Measurements from ENCODE around the gene TNNI3K. TPM values are rescaled to one million over a fixed set of nuclear protein-coding genes. Genes with fewer than 3 reads are reported as not detected.

Gene TNNI3K
- total and polyA plus RNA-seq, 2 of the 8 experiments (the other 6 are each of a cell fraction or from before 2014, with no cell fraction given), result 0.41 to 0.48 TPM

GRCh38 chr1:74471470-74471869, 236.3 kb downstream of the TNNI3K start:
- Histone ChIP-seq H3K79me1 (ENCODE audit: low read depth, low read length) (no peaks in the 10 kb centered on the region), H2BK12ac (ENCODE audit: low read depth, low read length) (no peak overlapping the region), H4K8ac (ENCODE audit: extremely low read depth, insufficient read depth, low read length) (no peak overlapping the region), H2AK5ac (ENCODE audit: low read depth, low read length) (no peak overlapping the region), H2BK120ac (replicated peaks; ENCODE audit: low read depth, low read length) (no peak overlapping the region), H3K18ac (ENCODE audit: extremely low read depth, low read length) (no peak overlapping the region), H4K5ac (ENCODE audit: insufficient read length, low read depth, low read length) (no peak overlapping the region), H3K79me2 (ENCODE audit: control insufficient read depth in 1 of 2, insufficient read depth in 2 of 2, low read length in 2 of 2) (no peaks in the 10 kb centered on the region), H3K27ac (ENCODE audit: low read depth, low read length) (no peak overlapping the region), H3K27me3 (replicated peaks in 1 of 4; ENCODE audit: control insufficient read depth in 3 of 4, extremely low read depth in 1 of 4, insufficient read depth in 3 of 4, low read length in 3 of 4) (no peaks in the 10 kb centered on the region), H2BK5ac (ENCODE audit: low read depth, low read length) (no peak overlapping the region), H3K56ac (replicated peaks; ENCODE audit: insufficient read length, low read depth, low read length) (no peak overlapping the region), H4K91ac (replicated peaks; ENCODE audit: insufficient read length, low read length) (no peak overlapping the region), H4K20me1 (replicated peaks in 1 of 2; ENCODE audit: control insufficient read depth in 1 of 2, insufficient read depth in 2 of 2, low read length in 2 of 2) (no peaks in the 10 kb centered on the region), H3K14ac (ENCODE audit: insufficient read length) (no peak overlapping the region), H3K36me3 (ENCODE audit: control insufficient read depth in 2 of 4, insufficient read depth in 4 of 4, low read length in 3 of 4) (no peaks in the 10 kb centered on the region), H2BK20ac (ENCODE audit: low read length) (no peak overlapping the region), H3K4me2 (ENCODE audit: insufficient read depth in 1 of 2, low read depth in 2 of 2, low read length in 2 of 2) (no peak overlapping the region), H2BK15ac (ENCODE audit: low read length) (no peak overlapping the region), H3K9me3 (ENCODE audit: insufficient read depth in 2 of 2, low read depth in 1 of 2, low read length in 1 of 2) (no peaks in the 10 kb centered on the region), H3K23ac (ENCODE audit: insufficient read length) (no peak overlapping the region), H3K4me1 (replicated peaks in 1 of 4; ENCODE audit: control insufficient read depth in 3 of 4, insufficient read depth in 4 of 4, low read length in 3 of 4) (peaks cover 0 to 5% (median 0%) of the 10 kb centered on the region in 4 experiments; a peak in 2 of 7 replicates), H3K4ac (replicated peaks; ENCODE audit: insufficient read length, low read depth, low read length) (no peak overlapping the region), H3K23me2 (ENCODE audit: low read depth, low read length) (no peaks in the 10 kb centered on the region), H3K4me3 (ENCODE audit: extremely low read depth in 1 of 4, insufficient read depth in 2 of 4, low read depth in 3 of 4, low read length in 4 of 4) (no peak overlapping the region), H2AFZ (ENCODE audit: low read length) (no peak overlapping the region), H3K9ac (replicated peaks in 1 of 4; ENCODE audit: extremely low read depth in 1 of 4, low read depth in 3 of 4, low read length in 3 of 4) (no peak overlapping the region)
- WGBS, 2 experiments (ENCODE audit: extremely low coverage in 1 of 2, insufficient coverage in 1 of 2, insufficient read length in 1 of 2, insufficient replicate concordance in 2 of 2, low coverage in 1 of 2, low lambda C conversion rate in 2 of 2, missing lambda C conversion rate in 1 of 2), result 83% methylated on average over 3 of the region's 3 CpGs; no CpG with 5 or more reads in 1 of the 2 experiments
- DNase-seq (ENCODE audit: low read depth in 1 of 2, low spot score in 2 of 2), result no peak
- CTCF ChIA-PET (ENCODE audit: partially characterized antibody), result interaction anchor here (0.7 to 4.3 kb wide), 4 partner anchors 8 to 632 kb away, joined by 3 to 27 read pairs (median 4); no protein-coding TSS in a partner anchor
- POLR2A ChIA-PET (ENCODE audit: partially characterized antibody), result no interaction called here
- FAIRE-seq, result no peak
- TF ChIP-seq SP2 (IDR thresholded peaks at IDR 0.05; ENCODE audit: low read length), result no peak

Measured in H1 (cell line).